Type B pancreatic cell (in vitro differentiated cells): ENCODE data around the gene GPR85. TPM values are rescaled to one million over a fixed set of nuclear protein-coding genes. Genes with fewer than 3 reads are reported as not detected.
"Not testable (repeated sequence)": the region's sequence is repeated elsewhere in the genome, so short reads cannot be mapped to it uniquely, and the experiment has no call there.

Experiments used
- DNase-seq: peaks from one replicate; pipeline ENCODE4 v3.0.0; 2021; ENCODE audit warnings: mixed read lengths; ENCODE audit not compliant: unreplicated experiment; ENCODE audit errors: extremely low spot score
- H3K27ac Mint-ChIP-seq: 2 replicates; pipeline ENCODE4 v1.8.0; 2021; ENCODE audit warnings: mild to moderate bottlenecking, mixed read lengths
- H3K27me3 Mint-ChIP-seq: 2 replicates; pipeline ENCODE4 v1.8.0; 2021; ENCODE audit warnings: mixed read lengths
- H3K36me3 Mint-ChIP-seq: 2 replicates; pipeline ENCODE4 v1.8.0; 2021; ENCODE audit warnings: mixed read lengths
- H3K4me1 Mint-ChIP-seq: one replicate; pipeline ENCODE4 v1.8.0; 2021; ENCODE audit warnings: mixed read lengths; ENCODE audit not compliant: unreplicated experiment
- H3K4me3 Mint-ChIP-seq: 2 replicates; pipeline ENCODE4 v1.8.0; 2021; ENCODE audit warnings: mild to moderate bottlenecking, mixed read lengths
- H3K9me3 Mint-ChIP-seq: 2 replicates; pipeline ENCODE4 v1.8.0; 2021; ENCODE audit warnings: mixed read lengths
- CTCF ChIP-seq: fragments of 200-600 bp; sonication (generic); conservative IDR thresholded peaks from 2 replicates; pipeline ENCODE4 v1.5.0; 2021; ENCODE audit warnings: antibody characterized with exemption, mild to moderate bottlenecking
- total RNA-seq: library from RNA; stranded (reverse); gene quantifications from 2 replicates; pipeline ENCODE4 v1.2.1, GENCODE V29; 2021; ENCODE audit warnings: low replicate concordance

Gene GPR85
- total RNA-seq, 1 donor from 2014 or later, result 5.0 TPM

GRCh38 chr7:113078331-113078730, 8.3 kb downstream of the GPR85 start:
- Mint-ChIP-seq H3K4me1 (no peaks in the 10 kb centered on the region), H3K27ac (no peak overlapping the region), H3K27me3 (no peaks in the 10 kb centered on the region), H3K36me3 (no peaks in the 10 kb centered on the region), H3K9me3 (no peaks in the 10 kb centered on the region), H3K4me3 (no peak overlapping the region)
- no peak for TF ChIP-seq CTCF
- DNase-seq, result no peak

DNA sequence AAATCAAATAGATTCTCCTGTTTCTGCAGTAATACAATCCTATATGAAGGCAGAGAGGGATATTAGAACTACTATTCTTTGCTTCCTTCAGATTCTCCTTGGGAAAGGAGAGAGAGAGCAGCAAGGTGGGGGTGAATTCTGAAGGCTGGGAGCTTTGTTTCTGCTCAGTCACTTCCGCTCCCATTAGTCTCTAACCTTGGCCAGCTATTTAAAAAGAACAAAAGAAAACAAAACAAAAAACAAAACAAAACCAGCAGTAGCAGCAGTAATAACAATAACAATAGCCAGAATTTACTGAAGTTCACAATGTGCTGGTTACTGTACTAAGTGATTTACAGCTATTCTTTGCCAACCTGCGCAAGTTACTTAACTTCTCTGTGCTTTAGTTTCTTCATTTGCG, 9.9 kb downstream of the GPR85 start:
- H3K4me1 Mint-ChIP-seq, result no peaks in the 10 kb centered on the region
- no peak overlapping the region for H3K4me3 Mint-ChIP-seq
- no peak for TF ChIP-seq CTCF
- DNase-seq, result no peak
- no peaks in the 10 kb centered on the region for H3K27me3 Mint-ChIP-seq
- no peak overlapping the region for H3K27ac Mint-ChIP-seq
- H3K36me3 Mint-ChIP-seq, result no peaks in the 10 kb centered on the region
- no peaks in the 10 kb centered on the region for H3K9me3 Mint-ChIP-seq

- no peak overlapping the region for H3K4me3 Mint-ChIP-seq
- H3K4me1 Mint-ChIP-seq, result no peaks in the 10 kb centered on the region
- H3K9me3 Mint-ChIP-seq, result no peaks in the 10 kb centered on the region
- no peaks in the 10 kb centered on the region for H3K27me3 Mint-ChIP-seq
- no peak overlapping the region for H3K27ac Mint-ChIP-seq
- DNase-seq, result no peak
- H3K36me3 Mint-ChIP-seq, result no peaks in the 10 kb centered on the region
- no peak for TF ChIP-seq CTCF
Observed at GRCh38 chr7:113071465-113071864, 15.2 kb downstream of the GPR85 start.

DNA sequence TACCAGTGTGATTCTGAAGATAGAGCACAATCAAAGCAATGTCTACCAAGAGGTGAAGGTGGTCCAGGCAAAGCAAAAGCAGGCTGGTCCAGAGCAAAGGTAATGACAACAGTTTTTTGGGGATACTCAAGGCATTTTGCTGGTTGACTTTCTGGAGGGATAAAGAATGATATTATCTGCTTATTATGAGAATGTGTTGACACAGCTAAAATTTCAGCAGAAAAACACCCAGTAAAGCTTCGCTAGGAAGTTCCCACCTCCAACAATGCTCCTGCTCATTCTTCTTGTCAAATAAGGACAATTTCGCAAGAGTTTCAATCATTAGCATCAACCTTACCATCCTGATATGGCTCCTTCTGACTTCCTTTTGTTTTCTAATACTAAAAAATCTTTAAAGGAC, 24.1 kb downstream of the GPR85 start:
- no peaks in the 10 kb centered on the region for H3K4me1 Mint-ChIP-seq
- no peaks in the 10 kb centered on the region for H3K9me3 Mint-ChIP-seq
- DNase-seq, result no peak
- H3K27ac Mint-ChIP-seq, result no peak overlapping the region
- H3K27me3 Mint-ChIP-seq, result peaks cover 7% of the 10 kb centered on the region
- no peak overlapping the region for H3K4me3 Mint-ChIP-seq
- no peak for TF ChIP-seq CTCF
- H3K36me3 Mint-ChIP-seq, result no peaks in the 10 kb centered on the region

- Mint-ChIP-seq H3K4me3 (no peak overlapping the region), H3K36me3 (no peaks in the 10 kb centered on the region), H3K27me3 (peaks cover 7% of the 10 kb centered on the region), H3K4me1 (no peaks in the 10 kb centered on the region), H3K27ac (no peak overlapping the region), H3K9me3 (no peaks in the 10 kb centered on the region)
- TF ChIP-seq CTCF, result no peak
- DNase-seq, result no peak
Observed at GRCh38 chr7:113060100-113060499, 26.5 kb downstream of the GPR85 start.

DNA sequence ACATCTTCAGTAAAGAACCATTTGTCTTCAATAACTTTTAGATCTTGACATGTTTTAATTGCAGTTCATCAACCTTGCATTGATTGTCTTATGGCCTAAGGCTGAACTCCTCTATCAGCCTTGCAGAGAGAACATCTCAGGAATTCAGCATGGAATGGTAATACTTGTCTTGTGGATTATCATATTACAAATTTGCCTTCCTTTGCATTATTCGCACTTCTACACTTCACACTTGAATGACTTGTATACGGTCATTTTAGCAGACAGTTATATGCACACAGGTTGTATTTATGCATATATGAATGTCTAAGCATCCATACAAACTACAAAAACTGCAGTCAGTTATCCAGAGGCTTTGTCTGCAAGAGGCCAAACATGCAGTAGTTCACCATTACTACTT, 31.7 kb downstream of the GPR85 start:
- Mint-ChIP-seq H3K36me3 (no peaks in the 10 kb centered on the region), H3K27ac (no peak overlapping the region), H3K9me3 (no peaks in the 10 kb centered on the region), H3K27me3 (no peaks in the 10 kb centered on the region), H3K4me3 (no peak overlapping the region), H3K4me1 (no peaks in the 10 kb centered on the region)
- TF ChIP-seq CTCF, result no peak
- DNase-seq, result no peak

DNA sequence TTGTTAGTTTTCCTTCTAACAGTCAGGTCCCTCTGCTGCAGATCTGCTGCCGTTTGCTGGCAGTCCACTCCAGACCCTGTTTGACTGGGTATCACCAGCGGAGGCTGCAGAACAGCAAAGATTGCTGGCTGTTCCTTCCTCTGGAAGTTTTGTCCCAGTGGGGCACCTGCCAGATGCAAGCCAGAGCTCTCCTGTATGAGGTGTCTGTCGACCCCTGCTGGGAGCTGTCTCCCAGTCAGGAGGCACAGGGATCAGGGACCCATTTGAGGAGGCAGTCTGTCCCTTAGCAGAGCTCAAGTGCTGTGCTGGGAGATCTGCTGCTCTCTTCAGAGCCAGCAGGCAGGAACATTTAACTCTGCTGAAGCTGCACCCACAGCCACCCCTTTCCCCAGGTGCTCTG, 32.4 kb downstream of the GPR85 start:
- H3K27me3 Mint-ChIP-seq, H3K27ac Mint-ChIP-seq, H3K4me1 Mint-ChIP-seq: not testable (repeated sequence)

GRCh38 chr7:113049221-113049620, 37.4 kb downstream of the GPR85 start:
- H3K27me3 Mint-ChIP-seq, result not testable (repeated sequence)

More for the DNA sequence above, 32.4 kb downstream of the GPR85 start:
- H3K36me3 Mint-ChIP-seq, H3K9me3 Mint-ChIP-seq, H3K4me3 Mint-ChIP-seq, DNase-seq: not testable (repeated sequence)

More at GRCh38 chr7:113049221-113049620, 37.4 kb downstream of the GPR85 start:
- H3K4me1 Mint-ChIP-seq, H3K9me3 Mint-ChIP-seq, DNase-seq, H3K36me3 Mint-ChIP-seq, H3K4me3 Mint-ChIP-seq, H3K27ac Mint-ChIP-seq: not testable (repeated sequence)
